ENCODE measurements around the gene CLK4.
A peak's percentile ranks its signal among the peaks of the same experiment; 100 is the strongest.
"Not testable (repeated sequence)": the region's sequence is repeated elsewhere in the genome, so short reads cannot be mapped to it uniquely, and the experiment has no call there.

Gene CLK4

DNA sequence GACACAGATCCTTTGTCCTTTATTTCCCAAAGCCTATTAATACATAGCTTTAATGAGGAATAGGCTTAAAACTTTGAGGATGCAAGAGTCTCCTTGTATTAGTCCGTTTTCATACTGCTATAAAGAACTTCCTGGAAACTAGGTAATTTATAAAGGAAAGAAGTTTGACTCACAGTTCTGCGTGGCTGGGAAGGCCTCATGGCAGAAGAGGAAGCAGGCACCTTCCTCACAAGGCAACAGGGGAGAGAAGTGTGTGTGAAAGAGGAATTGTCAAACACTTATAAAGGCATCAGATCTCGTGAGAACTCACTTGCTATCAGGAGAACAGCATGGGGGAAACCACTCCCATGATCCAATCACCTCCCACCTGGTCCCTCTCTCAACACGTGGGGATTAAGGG lies 5.4 kb upstream of the CLK4 start:
- DNase-seq, result no peak

DNA sequence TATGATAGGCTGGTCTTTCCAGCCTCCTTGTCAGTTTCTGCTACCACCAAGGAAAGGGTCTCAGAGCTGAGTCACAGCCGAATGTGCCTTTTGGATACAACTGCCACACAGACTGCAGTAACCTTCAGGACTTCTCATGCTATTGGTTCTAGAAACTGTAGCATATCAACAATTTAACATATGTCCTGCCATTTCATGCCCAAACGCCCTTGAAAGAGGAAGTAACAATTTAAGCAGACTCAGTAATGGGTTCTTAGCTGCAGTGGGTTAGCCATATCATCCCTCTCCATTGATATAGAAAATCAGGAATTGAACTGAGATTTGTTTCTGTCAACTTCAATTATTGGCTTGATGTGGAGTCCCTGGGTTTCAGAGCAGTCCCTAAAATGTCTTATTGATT lies 4.1 kb upstream of the CLK4 start:
- DNase-seq, result no peak

DNA sequence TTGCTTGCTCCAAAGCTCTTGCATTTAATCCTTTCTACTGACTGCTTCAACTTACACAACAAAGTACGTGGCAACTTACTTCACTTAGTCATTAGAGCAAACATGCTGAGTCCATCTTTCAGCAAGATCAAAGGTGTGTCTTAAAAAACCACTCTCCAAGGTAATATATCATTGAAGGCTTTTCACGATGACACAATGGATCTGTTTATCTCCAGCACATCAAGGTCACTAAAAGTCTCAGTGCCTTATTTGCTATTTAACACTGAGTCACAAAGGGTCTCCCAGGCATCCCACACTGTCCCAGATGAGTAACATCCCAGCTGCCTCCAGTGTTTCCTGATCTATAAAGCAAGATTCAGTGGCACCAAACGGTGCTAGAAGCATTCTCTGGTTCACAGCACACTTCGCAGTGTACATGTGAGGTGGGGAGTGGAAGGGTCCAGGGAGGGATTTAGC lies 3.7 kb upstream of the CLK4 start:
- DNase-seq, result no peak

DNA sequence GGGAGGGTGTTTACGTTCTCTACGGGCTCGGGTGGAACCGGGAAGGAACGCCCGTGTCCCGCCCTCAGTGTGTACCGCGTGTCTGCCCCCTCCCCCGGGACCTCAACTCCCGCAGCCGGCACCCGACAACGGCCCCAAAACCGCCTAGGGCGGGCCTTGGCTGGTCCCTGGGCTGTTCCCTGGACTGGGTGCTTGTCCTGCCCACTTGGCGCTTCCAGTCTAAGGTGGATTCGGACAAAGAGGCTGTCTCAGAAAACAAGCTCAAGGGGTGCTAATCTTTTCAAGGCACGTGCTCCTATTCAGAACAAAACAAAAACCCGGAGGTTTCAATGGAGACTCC lies 379 bp upstream of the CLK4 start:
- DNase-seq, result no peak

DNA sequence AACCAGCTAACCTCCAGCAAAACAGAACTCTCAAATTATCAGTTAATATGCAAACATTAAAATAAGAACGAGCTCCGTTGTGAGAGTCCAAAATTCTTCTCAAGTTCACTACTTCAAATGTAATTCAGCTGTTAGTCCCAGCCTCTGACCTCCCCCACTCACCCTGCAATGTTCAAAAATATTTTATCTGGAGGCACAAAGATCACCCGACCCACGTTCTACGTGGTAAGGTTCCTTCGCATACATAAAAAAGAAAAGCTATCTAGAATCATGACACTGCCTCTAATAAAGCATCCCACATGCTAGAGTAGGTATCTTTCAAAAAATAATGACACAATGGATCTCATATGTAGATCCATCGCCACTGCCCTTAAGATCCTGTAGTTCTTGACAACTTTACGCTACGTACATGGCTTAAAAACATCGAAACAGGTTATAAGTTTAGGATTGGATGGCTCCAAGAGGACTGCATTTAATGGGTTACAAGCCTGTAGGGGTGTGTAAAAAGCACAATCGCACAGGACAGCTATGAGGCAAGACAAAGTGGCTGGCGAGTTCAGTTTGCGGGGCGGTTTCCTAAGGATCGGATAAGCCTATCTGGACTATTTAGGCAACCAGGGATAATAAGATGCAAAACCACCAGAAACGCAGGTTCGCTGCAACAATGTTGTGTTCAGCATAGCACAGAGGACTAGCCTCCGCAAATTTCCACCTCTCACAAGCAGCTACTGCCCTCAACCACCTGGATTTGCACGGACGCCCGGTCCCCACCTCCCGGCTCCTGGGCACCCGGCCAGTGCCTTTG lies 969 bp downstream of the CLK4 start:
- no peak for DNase-seq

DNA sequence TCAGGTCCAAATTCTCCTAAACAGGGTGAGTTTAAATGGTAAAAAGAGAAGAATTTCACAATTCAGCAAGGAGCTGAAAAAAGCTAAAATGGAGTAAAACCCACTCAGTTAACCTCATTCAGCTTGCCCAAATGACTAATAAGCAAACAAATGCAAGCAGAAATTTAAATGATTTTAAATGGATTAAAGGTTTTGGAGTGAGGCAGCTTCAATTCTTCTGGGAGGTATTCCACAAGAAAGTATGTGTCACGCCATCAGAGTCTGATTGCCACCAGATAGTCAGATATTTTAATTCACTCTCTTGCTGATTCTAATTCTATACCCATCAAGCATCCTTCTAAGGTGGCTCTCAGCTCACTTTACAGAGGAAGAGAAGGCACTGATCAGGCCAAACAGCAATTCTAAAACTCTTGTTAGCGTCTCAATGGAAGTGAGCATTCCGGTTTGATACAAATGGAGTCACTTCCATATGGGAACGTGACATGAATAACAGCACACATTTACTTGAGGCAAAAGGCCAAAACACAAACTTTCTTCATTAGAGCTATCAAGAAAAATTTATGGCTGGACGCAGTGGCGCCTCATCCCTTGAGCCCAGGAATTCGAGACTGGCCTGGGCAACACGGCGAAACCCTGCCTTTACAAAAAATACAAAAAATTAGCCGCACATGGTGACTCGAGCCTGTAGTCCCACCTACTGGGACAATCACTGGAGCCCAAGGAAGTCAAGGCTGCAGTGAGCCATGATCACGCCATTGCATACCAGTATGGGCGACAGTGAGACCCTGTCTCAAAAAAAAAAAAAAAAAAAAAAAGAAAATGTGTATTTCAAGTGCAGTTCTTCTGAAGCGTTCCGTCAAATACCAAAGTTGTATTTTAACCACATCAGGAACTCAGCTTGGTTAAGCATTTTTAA lies 2.0 kb downstream of the CLK4 start:
- no peak for DNase-seq

DNA sequence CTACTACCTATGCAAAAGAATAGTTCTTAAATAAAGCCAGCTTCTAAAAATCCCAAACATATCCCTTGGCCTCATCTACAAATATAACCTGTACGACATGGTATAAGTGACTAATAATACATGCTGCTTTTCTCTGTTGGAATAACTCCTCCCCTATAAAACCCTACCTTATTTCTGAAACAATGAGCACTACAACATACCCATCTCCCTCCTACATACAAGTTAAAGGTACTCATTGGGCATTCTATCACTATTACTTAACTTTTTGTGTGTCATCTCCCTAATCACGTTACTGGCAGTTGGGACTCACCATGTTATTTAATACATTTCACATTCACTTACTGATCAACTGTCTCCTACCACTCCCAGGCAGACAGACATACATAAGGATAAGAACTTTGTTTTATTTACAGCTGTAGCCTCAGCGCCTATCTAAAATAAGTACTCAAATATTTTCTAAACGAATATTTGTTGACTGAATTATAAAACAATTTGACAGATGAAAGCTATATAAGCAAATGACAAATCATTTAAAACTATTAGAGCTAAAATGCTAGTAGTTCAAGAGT lies 4.1 kb downstream of the CLK4 start:
- no peak for DNase-seq

DNA sequence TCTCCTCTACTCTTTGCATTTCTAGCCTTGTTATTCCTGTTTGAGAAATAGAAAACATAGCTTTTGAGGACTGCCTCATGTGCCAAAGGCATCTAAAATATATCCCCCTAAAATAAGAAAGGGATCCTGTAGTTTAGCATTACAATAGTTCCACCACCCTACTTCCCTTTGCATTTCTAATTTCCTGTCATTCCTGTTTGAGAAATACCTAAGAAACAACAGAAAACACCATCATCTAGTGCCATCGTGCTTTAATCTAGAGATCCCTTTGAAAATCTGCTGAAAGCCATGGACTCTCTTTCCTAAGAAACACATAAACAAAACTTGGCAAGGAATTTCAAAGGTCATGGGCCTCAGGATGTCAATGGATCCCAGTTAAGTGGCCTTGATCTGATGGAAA lies 7.5 kb downstream of the CLK4 start:
- no peak for DNase-seq

DNA sequence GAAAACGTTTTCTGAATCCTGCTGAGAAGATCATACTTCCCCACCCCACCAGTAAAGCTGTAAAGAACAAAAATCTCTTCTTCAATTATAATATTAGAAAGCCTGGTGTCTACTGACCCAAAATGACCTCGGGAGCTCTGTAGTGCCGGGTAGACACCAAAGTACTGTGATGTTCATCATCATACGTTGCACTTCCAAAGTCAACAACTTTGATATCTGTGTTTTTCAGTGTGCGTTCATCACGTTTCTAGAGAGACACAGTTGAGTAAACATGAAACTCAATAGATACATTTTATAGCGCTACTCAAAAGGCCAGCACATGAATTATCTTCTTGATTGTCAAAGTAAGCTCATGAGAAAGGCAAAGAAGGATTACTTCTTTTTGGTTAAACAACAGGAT lies 14.6 kb downstream of the CLK4 start:
- DNase-seq, result no peak

DNA sequence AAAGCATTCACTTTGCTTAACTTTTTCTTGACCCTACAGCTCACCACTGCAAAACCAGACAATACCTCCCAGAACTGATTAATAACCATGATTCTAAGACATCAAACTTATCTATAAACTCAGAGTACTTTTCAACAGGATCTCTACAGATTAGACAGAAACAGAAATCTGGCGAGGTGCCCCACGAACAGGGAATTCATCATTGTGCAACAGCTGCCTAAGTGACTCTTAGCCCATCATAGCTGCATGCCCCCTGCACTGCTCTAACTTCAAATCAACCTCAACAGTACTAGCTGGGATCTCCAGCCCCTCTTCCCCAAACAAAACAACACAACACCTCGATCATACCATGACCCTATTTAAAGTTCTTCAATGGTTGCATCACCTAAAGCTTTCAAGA lies 20.6 kb downstream of the CLK4 start:
- no peak for DNase-seq

DNA sequence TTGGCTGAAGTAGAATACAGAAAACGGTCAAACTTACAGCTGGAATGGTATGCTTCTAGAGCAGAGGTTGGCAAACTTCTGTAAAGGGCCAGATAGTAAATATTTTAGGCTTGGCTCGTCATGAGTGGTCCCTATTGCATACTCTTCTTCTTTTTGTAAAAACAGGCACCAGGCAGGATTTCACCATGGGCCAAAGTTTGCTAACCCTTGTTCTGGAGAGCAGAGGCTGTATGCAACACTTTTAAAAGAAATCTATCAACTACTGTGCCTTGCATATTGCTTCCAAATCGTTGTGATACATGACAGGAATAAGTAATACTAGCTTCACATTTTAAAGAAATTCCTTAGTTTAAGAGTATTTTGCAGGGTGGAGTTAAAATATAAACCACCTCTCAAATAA lies 21.1 kb downstream of the CLK4 start:
- no peak for DNase-seq

DNA sequence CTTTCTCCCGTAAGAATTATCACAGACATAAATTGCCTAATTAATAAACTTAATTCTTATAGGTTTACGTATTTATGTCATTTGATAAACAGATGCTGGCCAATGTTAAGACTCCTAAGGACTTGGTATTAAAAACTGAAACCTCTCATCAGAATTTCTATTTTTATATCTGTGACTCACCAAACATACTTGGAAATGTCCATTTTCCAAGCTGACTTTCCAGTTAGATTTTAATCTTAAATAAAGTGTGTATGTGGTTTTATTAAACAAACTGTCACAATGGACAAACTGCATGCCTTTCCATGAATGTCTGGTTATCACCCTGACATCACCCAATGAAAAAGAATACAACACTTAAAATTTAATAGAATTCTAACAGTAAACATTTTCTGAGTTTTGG lies 24.1 kb downstream of the CLK4 start:
- DNase-seq, result no peak

DNA sequence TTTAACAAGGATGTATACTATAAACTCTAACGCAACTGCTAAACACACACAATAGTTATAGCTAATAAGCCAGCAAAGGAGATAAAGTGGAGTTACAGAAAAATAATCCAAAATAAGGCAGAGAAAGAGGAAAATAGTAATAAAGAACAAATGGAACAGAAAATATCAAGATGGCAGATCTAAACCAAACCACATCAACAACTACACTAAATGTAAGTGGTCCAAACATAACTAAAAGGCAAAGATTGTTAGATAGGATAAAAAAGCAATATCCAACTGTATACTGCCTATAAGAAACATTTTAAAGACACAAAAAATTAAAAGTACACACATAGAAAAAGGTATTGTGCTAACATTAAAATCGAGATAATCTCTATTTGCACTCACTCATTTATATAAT lies 31.1 kb downstream of the CLK4 start:
- DNase-seq, result no peak

DNA sequence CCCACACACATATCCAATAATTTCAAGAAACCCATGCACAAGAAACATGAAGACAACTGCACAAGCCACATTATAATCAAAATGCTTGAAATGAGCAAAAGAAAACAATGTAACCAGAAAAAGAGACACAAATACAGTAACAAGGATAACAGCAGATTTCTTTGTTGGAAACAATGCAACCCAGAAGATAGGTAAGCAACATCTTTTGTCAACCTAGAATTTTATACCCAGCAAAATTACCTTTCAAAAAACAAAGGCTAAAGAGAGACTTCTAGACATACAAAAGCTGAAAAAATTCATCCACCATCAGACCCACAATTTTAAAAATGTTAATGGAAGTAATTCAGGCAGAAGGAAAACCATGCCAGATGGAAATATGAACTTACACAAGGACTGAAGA lies 31.7 kb downstream of the CLK4 start:
- DNase-seq, result no peak

DNA sequence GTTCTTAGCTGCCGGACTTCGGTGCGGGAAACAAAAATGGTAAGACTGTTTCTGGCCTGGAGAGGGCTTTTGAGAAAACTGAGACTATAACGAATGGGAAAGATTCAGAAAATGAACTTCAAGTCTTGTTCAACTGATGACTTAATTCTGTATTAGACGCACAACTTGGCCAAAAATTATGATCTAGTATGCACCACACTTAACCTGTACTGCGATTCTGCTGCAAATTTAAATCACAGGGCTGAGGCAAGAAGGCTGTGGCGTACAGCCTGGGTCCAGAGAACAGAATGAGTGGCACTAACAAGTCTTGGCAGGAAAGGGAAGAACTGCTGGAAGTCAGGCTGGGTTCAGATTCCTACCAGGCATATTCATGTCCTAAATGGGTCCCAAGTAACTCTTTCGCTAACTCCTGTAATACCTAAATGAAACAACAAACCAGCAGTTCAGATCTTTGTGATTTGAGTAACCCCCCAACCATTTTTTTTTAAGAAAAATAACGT lies 35.9 kb downstream of the CLK4 start:
- DNase-seq, result no peak

DNA sequence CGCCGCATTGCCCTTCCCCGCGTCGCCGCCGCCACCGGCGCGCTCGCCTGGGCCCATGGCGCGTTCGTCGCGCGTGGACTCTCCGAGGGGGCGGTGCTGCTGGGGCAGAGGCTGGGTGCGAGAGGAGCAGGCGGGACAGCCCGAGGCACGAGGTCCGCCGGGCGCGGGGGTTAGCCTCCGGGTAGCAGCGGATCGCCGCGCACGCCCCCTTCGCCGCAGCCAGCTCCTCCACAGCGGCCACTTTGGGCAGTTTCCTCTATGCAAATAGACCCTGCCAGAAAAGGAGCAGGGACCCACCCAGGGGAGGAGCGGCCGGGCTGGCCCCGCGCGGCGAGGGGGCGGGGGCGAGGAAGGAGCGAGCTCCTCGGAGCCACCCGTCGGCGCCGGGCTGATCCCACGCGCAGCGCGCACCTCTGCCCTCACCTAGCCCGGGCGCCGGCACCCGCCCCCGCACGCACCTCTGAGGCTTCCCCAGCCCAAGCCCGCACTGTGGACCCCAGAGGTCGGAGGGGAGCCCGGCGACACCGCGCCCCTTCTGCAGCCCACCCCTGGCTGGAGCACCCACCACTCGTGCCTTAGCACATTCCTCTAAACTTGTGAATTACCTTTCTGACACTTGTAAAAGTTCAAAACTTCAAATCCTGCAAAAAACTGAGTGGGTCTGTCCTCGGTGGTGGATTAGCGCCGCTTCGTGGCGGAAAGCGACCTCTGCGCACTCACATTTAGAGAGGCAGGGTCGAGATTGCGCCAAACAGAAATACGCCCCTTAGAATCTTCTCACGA lies 36.5 kb downstream of the CLK4 start, which contains the start of gene COL23A1:
Gene COL23A1, minus strand, starts transcription at position 253 of the 783 bp plus-strand sequence.
- DNase-seq, result peak; percentile 22

DNA sequence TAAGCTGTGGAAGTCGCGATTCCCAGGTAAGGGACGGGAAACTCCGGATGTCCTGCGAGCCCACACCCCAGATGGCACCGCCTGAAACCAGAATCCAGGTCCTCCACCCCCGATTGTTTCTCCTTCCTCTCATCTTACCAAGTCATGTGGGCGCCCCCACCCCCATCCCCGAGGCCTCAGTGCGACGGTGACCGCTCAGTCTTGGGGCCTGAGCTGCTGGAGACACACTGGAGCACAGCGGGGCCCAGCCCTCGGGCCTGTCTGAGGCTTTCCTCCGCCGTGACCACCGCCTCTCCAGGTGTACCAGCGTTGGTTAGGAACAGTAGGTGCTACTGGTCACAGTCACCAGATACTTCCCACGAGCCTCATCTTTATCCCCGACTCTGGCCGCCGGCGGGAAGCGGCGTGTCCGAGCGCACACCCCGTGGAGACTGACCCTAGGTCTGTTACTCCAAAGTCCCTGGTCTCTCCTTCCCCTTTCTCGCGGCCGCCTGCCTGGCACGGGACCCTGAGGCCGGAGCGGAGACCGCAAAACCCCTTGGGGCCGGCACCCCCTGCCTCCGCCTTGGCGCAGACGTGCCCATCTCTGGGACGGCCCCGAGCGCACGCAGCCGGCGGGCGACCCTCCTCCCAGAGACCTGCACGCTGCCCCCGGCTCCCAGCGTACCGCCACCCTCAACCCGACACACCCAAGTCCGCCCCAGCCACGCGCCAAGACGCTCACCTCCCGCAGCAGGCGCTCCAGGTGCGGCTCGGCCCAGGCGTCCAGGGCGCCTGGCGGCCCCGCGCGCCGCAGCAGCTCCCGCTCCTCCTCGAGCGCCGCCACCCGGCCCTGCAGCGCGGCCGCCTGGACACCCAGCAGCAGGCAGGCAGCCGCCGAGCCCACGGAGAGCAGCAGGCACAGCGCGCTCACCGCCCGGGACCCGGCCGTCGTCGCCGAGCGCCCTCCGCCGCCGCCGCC lies 37.4 kb downstream of the CLK4 start:
- DNase-seq, result no peak

DNA sequence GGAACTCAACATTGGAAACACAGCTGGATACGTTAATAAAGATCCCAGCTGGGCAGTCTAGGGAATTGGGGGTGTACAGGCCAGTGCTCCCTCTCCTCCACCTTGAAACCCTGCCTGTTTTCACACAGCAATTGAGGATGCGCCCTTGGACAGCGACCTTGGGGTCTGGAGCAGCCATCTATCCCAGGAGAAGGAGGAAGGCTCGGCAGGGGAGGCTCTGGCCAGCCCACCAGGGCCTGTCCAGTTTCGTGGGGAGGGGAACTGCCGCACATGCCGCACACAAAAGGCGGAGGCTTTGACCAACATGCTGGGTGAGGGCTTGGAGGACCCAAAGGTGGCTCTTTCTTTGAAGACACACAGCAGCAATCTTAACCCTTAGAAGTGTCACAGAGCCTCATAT lies 38.1 kb downstream of the CLK4 start:
- DNase-seq, result no peak

DNA sequence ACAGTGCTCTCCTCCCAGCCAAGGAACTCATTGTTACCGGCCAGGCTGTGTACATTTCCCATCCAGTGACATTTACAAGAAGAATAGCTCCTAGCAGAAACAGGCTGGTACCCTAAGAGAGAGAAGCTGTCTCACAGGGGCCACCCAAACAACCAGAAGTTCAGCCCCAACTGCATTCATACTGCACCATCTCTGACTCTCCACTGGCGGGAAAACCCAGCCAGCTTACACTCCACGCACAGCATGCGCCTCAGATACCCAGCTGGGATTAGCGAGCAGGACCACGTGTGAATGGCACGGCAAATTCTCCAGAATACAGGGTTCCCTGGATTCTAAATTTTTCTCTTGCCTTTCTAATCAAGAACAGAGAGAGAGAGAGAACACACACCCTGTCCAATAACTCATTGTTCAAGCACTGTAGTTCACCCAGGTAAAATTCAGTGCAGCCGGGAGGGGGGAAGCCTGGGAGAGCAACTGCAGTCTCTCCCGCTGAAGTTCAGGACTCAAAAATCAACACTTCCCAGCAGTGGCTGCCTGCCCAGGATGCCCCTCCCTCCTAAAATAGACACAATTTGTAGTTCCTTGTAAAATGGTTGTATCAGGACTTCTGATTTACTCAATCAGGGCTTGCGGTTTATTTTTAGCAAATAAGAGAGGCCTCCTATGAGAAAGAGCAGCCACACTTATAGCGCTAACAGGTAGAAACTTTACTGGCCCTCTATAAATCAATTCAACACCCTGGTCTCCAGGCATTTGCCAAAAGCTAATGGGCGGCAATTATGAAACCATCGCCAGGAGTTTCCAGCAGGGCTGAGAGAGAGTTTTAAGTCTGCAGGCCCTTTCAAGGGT lies 38.9 kb downstream of the CLK4 start:
- DNase-seq, result no peak

DNA sequence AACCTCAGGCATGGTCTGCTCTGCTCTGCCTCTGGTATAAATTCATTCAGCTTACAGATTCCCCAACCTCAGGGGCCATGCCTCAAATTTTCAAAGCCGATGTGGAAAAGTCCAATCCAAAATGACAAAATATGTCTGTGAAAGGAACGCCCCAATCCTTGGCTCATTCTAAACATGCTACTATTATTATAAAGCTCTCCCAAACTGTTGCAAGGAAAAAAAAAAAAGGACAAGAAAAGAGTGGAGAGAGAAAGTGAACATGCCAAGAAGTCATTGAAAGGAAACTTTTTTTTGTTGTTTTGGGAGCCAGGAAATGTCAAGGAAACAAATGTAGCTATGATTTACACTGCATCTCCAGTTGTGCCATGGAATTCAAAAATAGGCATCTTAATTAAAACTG lies 40.5 kb downstream of the CLK4 start:
- no peak for DNase-seq

DNA sequence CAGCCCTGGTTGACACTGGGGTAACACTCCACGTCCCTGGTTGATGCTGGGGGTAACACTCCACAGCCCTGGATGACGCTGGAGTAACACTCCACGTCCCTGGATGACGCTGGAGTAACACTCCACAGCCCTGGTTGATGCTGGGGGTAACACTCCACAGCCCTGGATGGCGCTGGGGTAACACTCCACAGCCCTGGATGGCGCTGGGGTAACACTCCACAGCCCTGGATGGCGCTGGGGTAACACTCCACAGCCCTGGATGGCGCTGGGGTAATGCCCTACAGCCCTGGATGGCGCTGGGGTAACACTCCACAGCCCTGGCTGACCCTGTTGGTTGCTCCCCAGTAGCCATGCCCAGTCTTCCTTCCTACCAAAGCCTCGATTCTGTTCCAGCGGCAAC lies 41.4 kb downstream of the CLK4 start:
- DNase-seq, result not testable (repeated sequence)
